IPS DF 6.9 (cell line): Measurements from ENCODE around the gene PDE11A.

ENCODE experiments used
- DNase-seq: peaks from one replicate; pipeline ENCODE4 v3.0.0-alpha.2; 2013; ENCODE audit warnings: low read depth, low spot score
- H3K27ac ChIP-seq: one replicate; pipeline ENCODE4 v1.5.1; 2013; ENCODE audit warnings: low read length, control low read depth
- H3K27me3 ChIP-seq: 2 replicates; pipeline ENCODE4 v1.6.1; 2013; ENCODE audit warnings: mild to moderate bottlenecking, low read length; ENCODE audit not compliant: control insufficient read depth, insufficient read depth
- H3K36me3 ChIP-seq: 2 replicates; pipeline ENCODE4 v1.6.1; 2013; ENCODE audit warnings: low read length; ENCODE audit not compliant: control insufficient read depth, insufficient read depth
- H3K4me1 ChIP-seq: 2 replicates; pipeline ENCODE4 v1.6.1; 2013; ENCODE audit warnings: low read length; ENCODE audit not compliant: control insufficient read depth, insufficient read depth
- H3K4me3 ChIP-seq: 2 replicates; pipeline ENCODE4 v1.5.1; 2013; ENCODE audit warnings: mild to moderate bottlenecking, low read length
- H3K9me3 ChIP-seq: 2 replicates; pipeline ENCODE4 v1.6.1; 2013; ENCODE audit warnings: low read length, inconsistent platforms; ENCODE audit not compliant: control insufficient read depth, insufficient read depth
- WGBS: extraction: QIAGEN DNeasy Blood & Tissue Kit; methylation state at CpG from one replicate; pipeline ENCODE4 v1.1.7; 2013; ENCODE audit warnings: mixed read lengths, missing lambda C conversion rate; ENCODE audit not compliant: insufficient read length, insufficient coverage; 5-methylcytosine and 5-hydroxymethylcytosine counted together

The PDE11A gene

DNA sequence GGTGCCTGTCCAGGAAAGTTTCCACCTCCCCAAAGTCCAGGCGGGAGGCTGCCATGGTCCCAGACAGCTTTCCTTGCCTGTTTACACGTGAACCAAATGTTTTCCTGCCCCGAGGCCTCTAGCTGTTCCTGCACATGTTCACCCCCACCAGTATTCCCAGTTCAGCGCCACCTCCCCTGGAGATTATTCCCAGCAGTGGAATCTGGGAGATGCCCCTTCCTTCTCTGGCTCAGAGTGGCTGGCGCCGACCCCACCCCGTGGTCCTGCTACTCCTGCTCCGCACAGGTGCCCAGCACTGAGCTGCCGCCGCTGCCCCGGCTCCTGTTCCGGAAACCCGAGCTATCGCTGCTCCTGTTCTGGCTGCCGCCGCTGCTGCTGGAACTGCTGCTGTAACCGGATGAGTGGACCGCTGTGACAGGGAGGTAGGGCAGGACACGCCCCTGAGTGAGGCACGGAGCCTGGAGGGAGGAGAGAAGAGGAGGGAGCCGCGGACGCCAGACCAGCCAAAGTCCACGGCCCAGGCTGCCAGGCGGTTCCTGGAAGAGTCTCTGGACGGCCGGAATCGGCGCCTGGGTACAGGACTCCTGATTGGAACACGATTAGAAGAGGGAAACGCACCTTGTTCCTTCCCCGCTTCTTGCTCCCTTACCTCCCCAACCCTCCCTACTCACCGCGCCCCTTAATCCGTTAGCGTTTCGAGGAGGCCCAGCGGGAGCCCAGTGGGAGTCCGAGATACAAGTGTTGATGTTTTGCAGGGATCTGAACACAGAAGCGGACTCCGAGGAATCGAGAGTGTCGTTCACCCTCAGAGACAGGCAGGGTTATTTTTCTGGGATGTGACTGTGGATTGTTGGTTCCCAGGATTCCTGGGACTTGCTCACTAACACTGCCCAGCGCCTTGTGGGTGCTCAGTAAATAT lies at the start of gene PDE11A:
TSS of gene PDE11A (minus strand) at position 395 of the 919 bp plus-strand sequence. CDS start at position 55, 340 bp downstream.
- no CpG with 5 or more reads among the region's 44 CpGs for WGBS
- H3K9me3 ChIP-seq, result no peaks in the 10 kb centered on the region
- H3K4me1 ChIP-seq, result no peaks in the 10 kb centered on the region
- H3K36me3 ChIP-seq, result no peaks in the 10 kb centered on the region
- no peaks in the 10 kb centered on the region for H3K27me3 ChIP-seq
- H3K27ac ChIP-seq, result no peak within 1 kb of the TSS
- DNase-seq, result peak; percentile 66
- peak within 1 kb of the TSS; percentile 52; the same call in 1 of the 2 replicates for H3K4me3 ChIP-seq

DNA sequence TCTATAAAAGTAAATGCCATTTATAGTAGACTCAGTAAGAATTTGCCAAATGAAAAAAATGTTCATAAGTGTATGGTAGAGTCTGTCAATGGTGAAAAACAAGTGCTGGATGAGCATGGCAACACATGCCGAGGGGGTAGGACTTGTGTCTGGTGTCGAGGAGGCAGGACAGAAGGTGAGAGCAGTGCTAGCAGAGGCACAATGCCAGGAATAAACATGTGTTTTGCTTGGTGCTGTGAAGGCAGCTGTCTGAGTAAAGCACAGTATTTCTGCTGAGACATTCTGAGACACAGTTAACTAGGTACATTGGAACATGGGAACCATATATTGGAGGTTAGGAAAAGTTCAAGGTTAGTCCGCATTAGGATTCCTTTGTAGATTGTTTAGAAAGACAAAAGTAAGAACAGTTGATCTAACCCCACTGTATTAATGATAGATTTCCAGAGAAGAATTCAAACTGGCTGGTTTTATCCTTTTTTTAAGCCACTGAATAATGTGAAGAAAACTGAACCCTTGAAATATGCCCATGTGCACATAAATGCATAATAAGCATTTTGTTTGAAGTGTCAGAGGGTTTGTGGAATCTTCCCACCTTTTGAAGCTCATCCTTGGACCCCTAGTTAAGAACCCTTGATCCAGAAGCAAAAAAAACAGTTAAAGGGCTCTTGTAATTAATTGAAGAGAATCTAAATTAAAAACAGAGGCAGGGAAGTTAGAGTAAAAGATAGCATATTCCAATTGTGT lies 46.8 kb upstream of the PDE11A start:
- Histone ChIP-seq H3K4me3 (no peak overlapping the region), H3K27me3 (no peaks in the 10 kb centered on the region), H3K36me3 (no peaks in the 10 kb centered on the region), H3K9me3 (no peaks in the 10 kb centered on the region), H3K4me1 (no peaks in the 10 kb centered on the region), H3K27ac (no peak overlapping the region)
- WGBS, result no CpG with 5 or more reads among the region's 3 CpGs
- DNase-seq, result no peak

DNA sequence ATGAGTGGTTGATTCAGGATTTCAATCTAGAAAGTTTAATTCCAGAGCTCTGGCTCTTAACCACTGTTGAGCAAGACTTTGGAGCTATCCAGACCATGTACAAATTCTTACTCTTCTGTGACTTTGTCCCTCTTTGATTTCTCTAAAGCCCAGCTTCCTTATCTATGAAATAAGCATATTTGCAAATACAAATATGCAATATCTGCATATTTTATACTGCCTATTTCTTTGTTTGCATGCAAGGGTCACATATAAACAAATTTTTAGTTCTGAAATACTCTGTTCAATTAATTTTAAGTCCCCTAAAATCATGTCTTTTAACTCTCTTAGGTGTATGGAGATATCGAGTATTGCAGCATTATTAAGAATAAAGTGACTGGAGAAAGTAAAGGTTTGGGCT lies 45.1 kb upstream of the PDE11A start:
- WGBS, result no CpG with 5 or more reads among the region's 1 CpG
- DNase-seq, result no peak
- no peaks in the 10 kb centered on the region for H3K4me1 ChIP-seq
- H3K4me3 ChIP-seq, result no peak overlapping the region
- no peaks in the 10 kb centered on the region for H3K9me3 ChIP-seq
- H3K27me3 ChIP-seq, result no peaks in the 10 kb centered on the region
- no peaks in the 10 kb centered on the region for H3K36me3 ChIP-seq
- H3K27ac ChIP-seq, result no peak overlapping the region

DNA sequence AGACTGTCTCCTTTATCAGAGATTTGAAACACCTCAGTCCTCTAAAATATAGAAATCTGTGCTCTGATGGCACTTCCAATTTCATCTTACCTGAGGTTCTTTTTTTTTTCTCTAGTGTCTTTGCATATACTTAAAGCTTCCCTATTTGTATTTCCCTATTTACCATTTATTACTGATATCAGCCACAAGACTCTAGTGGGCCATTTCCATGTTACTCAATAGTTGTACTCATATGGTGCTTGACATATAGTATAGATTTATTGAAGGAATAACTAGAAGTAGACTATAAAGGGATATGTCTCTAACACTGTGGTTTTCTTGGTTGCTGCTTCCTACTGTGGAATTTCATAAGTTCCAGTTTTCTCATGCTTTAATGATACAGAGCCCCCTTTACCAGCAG lies 42.7 kb upstream of the PDE11A start:
- Histone ChIP-seq H3K27ac (no peak overlapping the region), H3K36me3 (no peaks in the 10 kb centered on the region), H3K4me3 (no peak overlapping the region), H3K9me3 (no peaks in the 10 kb centered on the region), H3K27me3 (no peaks in the 10 kb centered on the region), H3K4me1 (no peaks in the 10 kb centered on the region)
- no peak for DNase-seq

DNA sequence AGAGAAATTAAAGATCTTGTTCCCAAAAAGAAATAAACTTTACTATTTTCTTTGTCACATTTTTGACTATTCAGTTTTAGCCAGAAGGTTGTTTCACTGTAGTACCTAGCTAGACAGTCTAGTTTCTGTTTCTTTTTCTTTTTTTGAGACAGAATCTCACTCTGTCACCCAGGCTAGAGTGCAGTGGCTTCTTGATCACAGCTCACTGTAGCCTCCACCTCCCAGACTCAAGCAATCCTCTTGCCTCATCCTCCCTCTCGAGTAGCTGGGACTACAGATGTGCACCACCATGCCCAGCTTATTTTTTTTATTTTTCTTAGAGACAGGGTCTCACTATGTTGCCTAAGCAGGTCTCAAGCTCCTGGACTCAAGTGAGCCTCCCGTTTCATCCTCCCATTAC lies 41.9 kb upstream of the PDE11A start:
- WGBS, result no CpG with 5 or more reads among the region's 2 CpGs
- no peak overlapping the region for H3K27ac ChIP-seq
- no peak for DNase-seq

DNA sequence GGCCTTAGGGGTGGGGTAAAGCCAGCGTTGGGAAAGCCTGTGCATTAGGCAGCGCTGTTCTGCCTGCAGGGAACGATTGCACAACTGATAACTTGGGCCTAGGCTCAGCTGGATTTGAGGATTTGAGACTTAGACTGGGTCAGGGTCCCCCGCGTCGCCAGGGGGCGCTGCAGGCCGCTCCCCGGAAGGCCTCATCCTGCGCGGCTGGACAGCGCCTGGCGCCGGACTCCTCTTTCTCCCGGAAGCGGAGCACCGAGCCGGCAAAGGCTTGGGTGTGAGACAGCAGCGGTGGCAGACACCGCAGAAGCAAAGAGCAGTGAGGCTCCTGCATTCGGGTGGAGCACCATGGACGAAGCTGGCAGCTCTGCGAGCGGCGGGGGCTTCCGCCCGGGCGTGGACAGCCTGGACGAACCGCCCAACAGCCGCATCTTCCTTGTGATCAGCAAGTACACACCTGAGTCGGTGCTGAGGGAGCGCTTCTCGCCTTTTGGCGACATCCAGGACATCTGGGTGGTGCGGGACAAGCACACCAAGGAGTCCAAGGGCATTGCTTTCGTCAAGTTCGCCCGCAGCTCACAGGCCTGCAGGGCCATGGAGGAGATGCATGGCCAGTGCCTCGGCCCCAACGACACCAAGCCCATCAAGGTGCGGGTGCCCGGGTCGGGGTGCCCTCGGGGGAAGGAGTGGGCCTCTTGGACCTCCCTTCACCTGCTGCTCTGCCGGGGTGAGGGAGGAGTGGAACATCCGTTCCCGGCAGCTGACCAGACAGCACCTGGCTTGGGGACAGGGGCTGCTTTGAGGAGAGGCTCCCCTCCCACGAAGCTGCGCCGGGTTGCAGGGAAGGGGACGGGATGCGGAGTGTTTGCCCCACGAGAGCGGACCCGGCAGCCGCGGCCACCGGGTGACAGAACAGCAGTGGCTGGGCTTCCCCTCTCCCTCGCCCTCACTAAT lies 39.9 kb upstream of the PDE11A start, which contains the start of gene RBM45:
TSS of gene RBM45 (plus strand) at position 236 of the 951 bp plus-strand sequence. CDS start at position 346, 110 bp downstream.
- no peaks in the 10 kb centered on the region; the same call in 1 of the 2 replicates for H3K4me1 ChIP-seq
- peak; percentile 85 for DNase-seq
- peak within 1 kb of the TSS; percentile 85 for H3K4me3 ChIP-seq
- H3K27ac ChIP-seq, result no peak within 1 kb of the TSS
- no peaks in the 10 kb centered on the region for H3K27me3 ChIP-seq
- H3K36me3 ChIP-seq, result no peaks in the 10 kb centered on the region
- no CpG with 5 or more reads among the region's 60 CpGs for WGBS
- H3K9me3 ChIP-seq, result no peaks in the 10 kb centered on the region

More for the DNA sequence above, 41.9 kb upstream of the PDE11A start:
- Histone ChIP-seq H3K36me3 (no peaks in the 10 kb centered on the region), H3K4me3 (no peak overlapping the region), H3K27me3 (no peaks in the 10 kb centered on the region), H3K9me3 (no peaks in the 10 kb centered on the region), H3K4me1 (no peaks in the 10 kb centered on the region)

DNA sequence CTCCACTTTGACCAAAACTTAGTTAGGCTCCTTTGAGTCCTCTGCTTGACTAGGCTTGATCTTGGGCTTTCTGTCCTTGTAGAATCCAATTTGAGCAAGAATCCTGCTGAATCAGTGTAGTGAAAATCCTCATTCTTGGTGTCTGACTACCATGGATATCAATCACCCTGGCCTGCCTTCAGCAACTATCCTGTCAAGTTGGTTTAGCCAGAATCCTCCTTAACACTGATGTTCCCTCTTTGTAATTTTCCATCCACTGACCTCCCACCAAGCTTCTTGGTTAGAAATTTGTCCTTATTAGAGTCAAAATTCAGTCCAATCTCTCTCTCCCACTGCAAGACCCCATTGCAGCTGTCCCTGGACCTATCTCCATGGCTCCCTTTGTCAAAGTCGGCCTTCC lies 39.2 kb upstream of the PDE11A start:
- Histone ChIP-seq H3K4me3 (no peak overlapping the region), H3K27me3 (no peaks in the 10 kb centered on the region), H3K36me3 (no peaks in the 10 kb centered on the region), H3K27ac (no peak overlapping the region), H3K4me1 (no peaks in the 10 kb centered on the region; the same call in 1 of the 2 replicates), H3K9me3 (no peaks in the 10 kb centered on the region)
- WGBS, result no CpG with 5 or more reads among the region's 1 CpG
- no peak for DNase-seq

DNA sequence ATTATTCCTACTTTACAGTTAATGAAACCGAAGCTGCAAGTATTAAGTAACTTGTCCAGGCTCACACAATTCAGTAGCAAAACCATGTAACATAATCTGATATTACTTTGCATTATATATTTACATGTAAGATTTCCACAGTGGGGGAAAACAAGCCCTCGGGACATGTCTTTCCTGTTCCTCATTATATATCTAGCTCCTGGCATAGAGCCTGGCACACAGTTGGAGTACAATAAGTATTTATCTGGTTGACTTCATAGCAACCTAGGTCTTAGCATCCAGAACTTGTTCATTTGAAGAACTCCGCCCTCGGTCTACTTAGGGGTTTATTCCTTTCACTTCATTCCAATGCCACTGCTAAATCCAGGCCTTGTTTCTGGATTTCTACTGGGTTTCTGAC lies 38.1 kb upstream of the PDE11A start:
- no peak for DNase-seq
- Histone ChIP-seq H3K27ac (no peak overlapping the region), H3K4me1 (no peaks in the 10 kb centered on the region; the same call in 1 of the 2 replicates), H3K27me3 (no peaks in the 10 kb centered on the region), H3K36me3 (no peaks in the 10 kb centered on the region), H3K4me3 (no peak overlapping the region), H3K9me3 (no peaks in the 10 kb centered on the region)
- no CpG with 5 or more reads among the region's 4 CpGs for WGBS

DNA sequence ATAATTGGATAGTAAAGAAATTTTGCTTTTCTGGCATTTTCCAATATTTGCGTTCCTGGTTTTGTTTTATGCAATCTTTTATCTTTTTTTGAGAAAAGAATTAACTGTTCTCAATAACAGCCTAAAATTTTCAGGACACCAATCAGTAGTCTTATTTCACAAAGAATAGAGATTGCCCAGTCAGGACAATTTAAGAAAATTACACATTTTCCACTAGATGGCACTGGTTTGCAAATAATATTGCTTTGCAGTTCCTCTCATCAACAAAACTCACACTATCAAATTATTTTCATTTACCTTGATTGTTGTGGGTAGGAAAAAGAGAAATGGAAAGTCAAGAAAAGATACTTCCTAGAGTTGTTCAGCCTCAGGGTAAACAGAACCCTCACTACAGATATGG lies 37.2 kb upstream of the PDE11A start:
- WGBS, result no CpG with 5 or more reads among the region's 1 CpG
- Histone ChIP-seq H3K4me3 (no peak overlapping the region), H3K36me3 (no peaks in the 10 kb centered on the region), H3K9me3 (no peaks in the 10 kb centered on the region), H3K27me3 (no peaks in the 10 kb centered on the region), H3K4me1 (no peaks in the 10 kb centered on the region; the same call in 1 of the 2 replicates), H3K27ac (no peak overlapping the region)
- no peak for DNase-seq

DNA sequence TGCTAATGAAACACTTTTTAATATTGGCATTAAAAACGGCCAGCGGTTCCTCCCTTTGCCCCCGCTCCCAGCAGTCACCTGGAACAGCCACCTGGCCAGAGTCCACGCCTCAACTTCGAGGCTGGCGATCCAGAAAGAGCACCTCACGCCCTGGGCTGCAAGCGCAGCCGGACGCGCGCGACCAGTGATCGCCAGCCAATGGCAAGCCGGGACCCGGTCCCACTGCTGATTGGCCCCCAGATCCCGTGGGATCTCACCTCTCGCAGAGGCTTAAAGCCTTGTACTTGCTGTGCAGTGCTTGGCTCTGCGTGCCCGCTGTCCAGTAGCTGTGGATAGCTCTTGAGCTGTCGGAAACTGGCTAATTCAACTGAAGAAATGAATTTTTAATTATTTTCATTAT lies 35.6 kb upstream of the PDE11A start:
- H3K4me1 ChIP-seq, result no peaks in the 10 kb centered on the region; the same call in 1 of the 2 replicates
- H3K36me3 ChIP-seq, result no peaks in the 10 kb centered on the region
- WGBS, result no CpG with 5 or more reads among the region's 21 CpGs
- H3K27me3 ChIP-seq, result no peaks in the 10 kb centered on the region
- no peaks in the 10 kb centered on the region for H3K9me3 ChIP-seq
- no peak overlapping the region for H3K27ac ChIP-seq
- H3K4me3 ChIP-seq, result no peak overlapping the region
- no peak for DNase-seq
